GM19455 (cell line): Measurements from ENCODE around the gene ARHGAP26.

Experiments
- ATAC-seq: cut with Tn5 transposase; IDR thresholded peaks from one replicate; pipeline ENCODE4 v1.9.1; 2021; ENCODE audit not compliant: unreplicated experiment

ARHGAP26 gene, protein sequence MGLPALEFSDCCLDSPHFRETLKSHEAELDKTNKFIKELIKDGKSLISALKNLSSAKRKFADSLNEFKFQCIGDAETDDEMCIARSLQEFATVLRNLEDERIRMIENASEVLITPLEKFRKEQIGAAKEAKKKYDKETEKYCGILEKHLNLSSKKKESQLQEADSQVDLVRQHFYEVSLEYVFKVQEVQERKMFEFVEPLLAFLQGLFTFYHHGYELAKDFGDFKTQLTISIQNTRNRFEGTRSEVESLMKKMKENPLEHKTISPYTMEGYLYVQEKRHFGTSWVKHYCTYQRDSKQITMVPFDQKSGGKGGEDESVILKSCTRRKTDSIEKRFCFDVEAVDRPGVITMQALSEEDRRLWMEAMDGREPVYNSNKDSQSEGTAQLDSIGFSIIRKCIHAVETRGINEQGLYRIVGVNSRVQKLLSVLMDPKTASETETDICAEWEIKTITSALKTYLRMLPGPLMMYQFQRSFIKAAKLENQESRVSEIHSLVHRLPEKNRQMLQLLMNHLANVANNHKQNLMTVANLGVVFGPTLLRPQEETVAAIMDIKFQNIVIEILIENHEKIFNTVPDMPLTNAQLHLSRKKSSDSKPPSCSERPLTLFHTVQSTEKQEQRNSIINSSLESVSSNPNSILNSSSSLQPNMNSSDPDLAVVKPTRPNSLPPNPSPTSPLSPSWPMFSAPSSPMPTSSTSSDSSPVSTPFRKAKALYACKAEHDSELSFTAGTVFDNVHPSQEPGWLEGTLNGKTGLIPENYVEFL

GRCh38 chr5:142769793-142770649, at the start of gene ARHGAP26:
TSS of gene ARHGAP26 (plus strand) at chr5:142770377. CDS start at chr5:142770762, 385 bp downstream.
- ATAC-seq = peak; percentile 97

DNA sequence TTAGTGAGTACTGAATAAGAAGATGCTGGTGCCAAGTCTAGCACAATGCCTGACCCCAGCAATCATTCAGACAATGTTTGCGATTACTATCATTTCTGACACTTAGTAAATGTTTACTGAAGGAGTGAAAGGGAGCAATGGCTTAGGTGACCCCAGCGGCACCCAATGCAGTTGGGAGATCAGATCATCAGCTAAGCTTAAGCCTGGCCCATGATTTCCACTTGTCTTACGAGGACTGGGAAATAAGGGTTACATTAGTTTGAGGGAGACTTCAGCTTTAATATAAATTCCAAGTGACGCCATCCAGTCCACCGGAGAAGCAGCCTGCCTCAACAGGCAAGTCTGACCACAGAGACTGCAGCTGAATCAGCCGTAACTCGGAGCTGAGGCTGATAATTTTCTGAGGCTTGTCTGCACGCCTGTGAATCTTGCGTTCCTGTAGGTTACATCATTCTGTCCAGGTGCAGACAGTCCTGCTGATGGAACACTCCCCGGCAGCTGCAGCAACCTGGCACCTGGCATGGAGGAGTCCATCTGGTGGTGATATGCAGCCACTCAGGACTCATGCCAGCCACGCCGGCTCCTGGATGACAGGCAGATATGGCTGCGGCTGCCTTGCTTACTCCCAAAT, 49.4 kb upstream of the ARHGAP26 start:
- no peak for ATAC-seq

DNA sequence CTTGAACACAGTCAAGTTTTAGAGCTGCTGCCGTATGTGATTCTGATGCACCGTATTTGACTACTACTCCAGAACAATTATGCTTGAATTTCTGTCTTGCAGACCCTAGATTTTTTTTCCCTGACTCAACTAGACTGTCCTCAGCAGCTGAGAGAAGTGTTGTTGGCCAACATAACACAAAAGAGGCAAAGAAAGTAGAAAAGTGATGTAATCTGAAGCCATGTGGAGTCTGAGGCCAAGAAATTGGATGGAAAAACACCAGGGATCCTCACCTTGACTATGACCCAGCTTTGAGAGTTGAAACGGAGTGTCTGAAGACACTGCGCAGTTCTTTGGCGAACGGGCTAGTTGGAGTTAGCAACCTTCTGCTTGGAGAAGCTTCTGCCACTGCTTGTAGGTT, 48.0 kb upstream of the ARHGAP26 start:
- no peak for ATAC-seq

DNA sequence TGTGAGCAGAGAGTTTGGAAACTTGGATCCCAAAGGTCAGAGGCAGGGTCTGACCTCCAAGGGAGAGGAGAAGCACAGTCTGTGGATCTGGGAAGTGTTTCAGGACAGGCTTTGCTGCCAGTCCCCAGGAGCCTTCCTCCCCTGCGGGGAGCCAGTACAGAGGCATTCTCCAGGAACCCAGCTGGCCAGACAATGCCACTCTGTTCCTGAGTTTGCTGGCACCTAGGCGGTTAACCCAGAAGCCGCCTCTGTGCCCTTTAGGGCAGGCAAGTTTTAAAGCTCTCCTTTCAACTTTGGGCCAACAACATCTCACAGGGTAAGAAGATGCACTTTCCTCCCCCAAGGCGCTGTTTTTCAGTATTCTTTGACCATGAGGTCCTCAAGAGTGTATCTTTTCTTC, 47.3 kb upstream of the ARHGAP26 start:
- no peak for ATAC-seq

GRCh38 chr5:142724821-142725220, 45.4 kb upstream of the ARHGAP26 start:
- ATAC-seq = no peak

- ATAC-seq = no peak
Measured at GRCh38 chr5:142725231-142726187, 44.7 kb upstream of the ARHGAP26 start.

DNA sequence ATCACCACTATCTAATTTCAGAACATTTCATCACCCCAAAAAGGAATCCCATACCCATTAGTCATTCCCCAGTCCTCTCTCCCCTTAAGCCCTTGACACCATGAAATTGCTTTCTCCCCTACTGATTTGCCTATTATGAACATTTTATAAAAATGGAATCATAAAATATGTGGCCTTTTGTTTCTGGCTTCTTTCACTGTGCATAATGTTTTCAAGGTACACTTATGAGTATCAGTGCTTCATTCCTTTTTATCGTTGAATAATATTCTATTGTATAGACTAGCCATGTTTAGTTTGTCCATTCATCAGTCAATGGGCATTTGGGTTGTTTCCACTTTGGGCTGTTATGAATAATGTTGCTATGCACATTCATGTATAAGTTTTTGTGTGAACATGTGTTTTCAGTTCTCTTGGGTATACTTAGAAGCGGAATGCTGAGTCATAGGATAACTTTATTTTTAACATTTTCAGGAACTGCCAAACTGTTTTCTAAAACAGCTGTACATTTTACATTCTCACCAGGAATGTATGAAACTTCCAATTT, 43.9 kb upstream of the ARHGAP26 start:
- ATAC-seq = no peak

DNA sequence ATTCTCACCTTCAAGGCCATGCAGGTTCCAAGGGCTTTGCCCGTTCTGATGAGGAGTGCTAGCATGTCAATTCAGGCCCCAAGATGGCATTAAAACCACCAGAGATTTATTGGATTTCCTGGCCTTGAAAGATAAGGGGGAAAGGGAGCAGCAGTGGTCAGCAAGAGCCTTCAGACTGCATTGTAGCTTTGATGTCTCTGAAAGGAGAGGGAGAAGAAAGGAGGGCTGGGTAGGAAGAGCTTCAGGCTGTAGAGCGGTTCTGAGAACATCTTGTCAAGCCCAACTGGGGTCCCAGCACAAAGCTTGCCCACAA, 42.5 kb upstream of the ARHGAP26 start:
- no peak for ATAC-seq

DNA sequence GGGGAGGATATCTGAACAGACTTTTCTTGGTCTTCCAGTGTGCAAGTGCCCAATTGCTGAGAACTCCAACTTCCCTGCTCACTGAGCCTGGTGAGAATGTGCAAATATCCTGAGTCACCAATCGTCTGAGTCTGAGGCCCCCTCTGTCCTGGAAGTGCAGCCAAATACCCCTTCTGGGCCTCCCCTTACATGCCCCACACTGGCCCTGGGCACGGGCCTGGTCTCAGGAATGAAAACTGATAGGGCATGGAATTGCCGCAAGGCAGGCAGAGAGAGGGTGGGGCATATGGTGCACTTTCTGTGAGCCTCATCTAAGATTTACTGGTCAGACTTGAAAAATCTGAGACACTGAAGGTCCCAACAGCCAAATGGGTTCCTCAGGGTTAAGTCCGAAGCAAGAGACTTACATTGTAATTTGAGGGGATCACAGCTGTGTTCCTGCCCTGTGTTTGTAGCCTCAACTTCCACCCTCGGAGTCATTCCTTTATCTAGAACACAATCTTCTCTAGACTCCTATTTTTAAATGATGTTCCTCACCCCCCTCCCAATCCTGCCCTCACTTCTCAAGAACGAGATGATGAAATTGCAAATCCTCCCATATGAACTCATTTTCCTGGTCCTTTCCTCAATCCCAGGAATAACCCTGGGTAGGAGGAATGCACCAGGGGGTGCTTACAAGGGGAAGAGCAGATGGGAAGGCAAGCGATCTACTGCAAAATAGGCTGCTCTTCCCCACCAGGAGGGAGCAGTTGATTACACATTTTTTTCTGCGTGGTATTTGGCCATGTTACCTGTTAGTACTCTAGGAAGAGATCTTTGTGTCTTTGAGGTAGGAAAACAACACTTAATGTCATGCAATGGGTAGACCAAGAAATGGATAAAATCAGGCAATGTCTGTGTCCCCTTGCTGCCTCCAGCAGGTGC, 34.6 kb upstream of the ARHGAP26 start:
- ATAC-seq = no peak

DNA sequence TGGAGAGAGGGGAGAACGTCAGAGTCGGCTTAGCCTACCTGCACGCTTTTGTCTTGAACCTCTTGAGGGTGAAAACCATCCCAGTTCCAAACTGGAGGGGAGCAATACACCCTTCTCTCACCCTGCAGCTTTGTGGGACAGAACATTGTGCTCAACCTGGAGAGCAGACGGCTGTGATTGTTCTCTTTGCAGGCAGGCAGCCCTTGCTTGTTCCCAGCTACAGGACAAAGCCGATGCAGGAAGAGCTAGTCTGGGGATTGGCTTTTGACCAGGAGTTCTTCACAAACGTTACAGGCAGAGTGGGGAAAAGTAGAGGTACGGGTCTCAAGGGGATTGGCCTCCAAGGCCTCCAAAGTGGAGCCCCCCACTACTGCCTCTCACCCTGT, 33.9 kb upstream of the ARHGAP26 start:
- ATAC-seq = no peak

DNA sequence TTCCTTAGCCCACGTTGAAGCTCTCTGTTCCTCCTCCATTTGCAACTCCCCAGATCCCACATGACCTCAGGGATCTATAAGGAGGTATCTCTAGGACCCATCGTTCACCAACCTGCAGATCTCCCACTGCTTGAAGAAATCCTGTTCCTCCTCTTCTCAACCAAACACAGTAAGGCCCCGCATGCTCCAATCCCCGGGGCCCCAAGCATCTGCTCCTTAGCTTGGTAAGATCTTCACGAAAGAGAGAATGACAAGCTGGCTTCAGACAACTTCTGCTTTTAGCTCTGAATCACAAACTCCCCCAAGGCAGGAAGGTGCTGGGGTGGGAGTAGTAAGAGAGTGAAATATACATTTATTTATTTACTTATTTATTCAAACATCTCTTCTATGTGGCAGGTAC, 33.0 kb upstream of the ARHGAP26 start:
- no peak for ATAC-seq

- no peak for ATAC-seq
Measured at GRCh38 chr5:142740474-142741242, 29.5 kb upstream of the ARHGAP26 start.

- ATAC-seq = no peak
Measured at GRCh38 chr5:142743592-142744441, 26.4 kb upstream of the ARHGAP26 start.

DNA sequence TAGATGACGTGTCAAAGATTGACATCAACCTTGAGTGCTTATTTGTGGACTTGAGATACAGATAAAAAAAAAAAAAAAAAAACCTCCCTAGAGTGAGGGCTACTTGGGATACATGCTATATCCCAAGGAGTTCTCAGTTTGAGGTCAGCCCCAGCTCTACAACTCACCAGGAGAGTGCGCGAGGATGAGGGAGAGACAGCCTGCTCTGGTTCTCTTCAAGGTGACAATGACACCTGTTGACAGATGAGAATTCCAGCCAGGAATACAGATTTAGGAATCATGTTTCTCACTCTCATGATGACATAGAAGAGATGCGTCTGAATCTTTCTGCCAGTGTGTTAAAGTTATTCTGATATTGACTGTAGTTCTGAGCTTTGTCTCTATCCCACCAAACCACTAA, 24.9 kb upstream of the ARHGAP26 start:
- ATAC-seq = no peak

DNA sequence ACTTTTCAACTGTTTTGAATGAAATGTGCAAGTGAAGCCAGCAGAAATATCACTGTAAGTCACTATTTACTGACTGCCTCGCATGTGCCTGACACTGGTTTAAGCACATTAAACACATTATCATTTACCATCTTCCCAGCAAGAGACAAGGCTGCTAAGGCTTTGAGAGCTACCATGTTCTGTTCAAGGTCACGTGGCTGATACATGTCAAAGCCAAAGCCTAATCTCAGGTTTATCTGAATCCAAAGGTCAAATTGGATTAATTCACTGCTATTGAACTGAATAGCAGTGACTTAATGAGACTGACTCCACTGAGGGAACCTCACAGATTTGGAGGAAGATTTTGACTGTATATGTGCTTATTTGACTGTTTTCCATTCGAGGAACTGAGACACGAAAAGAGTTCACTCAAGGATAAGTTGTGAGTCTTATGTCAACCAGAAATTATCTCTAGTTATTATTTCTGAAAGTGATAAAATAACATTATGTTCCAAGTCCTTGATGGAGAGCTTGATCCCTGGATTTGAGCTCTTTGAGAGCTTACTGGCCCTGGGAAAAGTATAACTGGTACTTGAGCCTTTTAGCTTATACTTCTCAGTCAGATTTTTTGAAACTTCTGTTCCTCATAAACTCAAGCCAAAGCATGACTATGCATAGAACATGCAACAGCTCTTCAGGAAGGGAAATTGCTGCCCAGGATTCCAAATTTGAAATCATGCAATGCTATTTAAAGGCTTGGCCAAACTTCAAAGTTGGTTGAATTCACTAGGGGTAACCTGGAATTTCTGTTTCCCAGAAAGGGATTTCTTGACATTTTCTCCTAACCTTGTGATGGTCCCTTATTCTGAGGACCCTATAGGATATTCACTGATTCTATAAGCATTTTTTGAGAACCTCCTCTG, 23.4 kb upstream of the ARHGAP26 start:
- no peak for ATAC-seq

GRCh38 chr5:142748132-142748531, 22.0 kb upstream of the ARHGAP26 start:
- no peak for ATAC-seq
